ENCODE measurements around the gene SRSF9. TPM values are rescaled to one million over a fixed set of nuclear protein-coding genes. Genes with fewer than 3 reads are reported as not detected.

Gene SRSF9
- total and polyA plus RNA-seq, 2 of the 13 experiments (the other 11 are each of a cell fraction or from before 2014, with no cell fraction given): 125 to 144 TPM

GRCh38 chr12:120445911-120446843, 23.4 kb downstream of the SRSF9 start, which contains the start of the genes GATC and TRIAP1 (continued):
- TF ChIP-seq, protein P1, sequence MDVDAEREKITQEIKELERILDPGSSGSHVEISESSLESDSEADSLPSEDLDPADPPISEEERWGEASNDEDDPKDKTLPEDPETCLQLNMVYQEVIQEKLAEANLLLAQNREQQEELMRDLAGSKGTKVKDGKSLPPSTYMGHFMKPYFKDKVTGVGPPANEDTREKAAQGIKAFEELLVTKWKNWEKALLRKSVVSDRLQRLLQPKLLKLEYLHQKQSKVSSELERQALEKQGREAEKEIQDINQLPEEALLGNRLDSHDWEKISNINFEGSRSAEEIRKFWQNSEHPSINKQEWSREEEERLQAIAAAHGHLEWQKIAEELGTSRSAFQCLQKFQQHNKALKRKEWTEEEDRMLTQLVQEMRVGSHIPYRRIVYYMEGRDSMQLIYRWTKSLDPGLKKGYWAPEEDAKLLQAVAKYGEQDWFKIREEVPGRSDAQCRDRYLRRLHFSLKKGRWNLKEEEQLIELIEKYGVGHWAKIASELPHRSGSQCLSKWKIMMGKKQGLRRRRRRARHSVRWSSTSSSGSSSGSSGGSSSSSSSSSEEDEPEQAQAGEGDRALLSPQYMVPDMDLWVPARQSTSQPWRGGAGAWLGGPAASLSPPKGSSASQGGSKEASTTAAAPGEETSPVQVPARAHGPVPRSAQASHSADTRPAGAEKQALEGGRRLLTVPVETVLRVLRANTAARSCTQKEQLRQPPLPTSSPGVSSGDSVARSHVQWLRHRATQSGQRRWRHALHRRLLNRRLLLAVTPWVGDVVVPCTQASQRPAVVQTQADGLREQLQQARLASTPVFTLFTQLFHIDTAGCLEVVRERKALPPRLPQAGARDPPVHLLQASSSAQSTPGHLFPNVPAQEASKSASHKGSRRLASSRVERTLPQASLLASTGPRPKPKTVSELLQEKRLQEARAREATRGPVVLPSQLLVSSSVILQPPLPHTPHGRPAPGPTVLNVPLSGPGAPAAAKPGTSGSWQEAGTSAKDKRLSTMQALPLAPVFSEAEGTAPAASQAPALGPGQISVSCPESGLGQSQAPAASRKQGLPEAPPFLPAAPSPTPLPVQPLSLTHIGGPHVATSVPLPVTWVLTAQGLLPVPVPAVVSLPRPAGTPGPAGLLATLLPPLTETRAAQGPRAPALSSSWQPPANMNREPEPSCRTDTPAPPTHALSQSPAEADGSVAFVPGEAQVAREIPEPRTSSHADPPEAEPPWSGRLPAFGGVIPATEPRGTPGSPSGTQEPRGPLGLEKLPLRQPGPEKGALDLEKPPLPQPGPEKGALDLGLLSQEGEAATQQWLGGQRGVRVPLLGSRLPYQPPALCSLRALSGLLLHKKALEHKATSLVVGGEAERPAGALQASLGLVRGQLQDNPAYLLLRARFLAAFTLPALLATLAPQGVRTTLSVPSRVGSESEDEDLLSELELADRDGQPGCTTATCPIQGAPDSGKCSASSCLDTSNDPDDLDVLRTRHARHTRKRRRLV (CRISPR knock-in tag; IDR thresholded peaks at IDR 0.05): peak; percentile 91; the same call in 1 of the 2 replicates
- peak; percentile 53 for TF ChIP-seq MIER2 (CRISPR knock-in tag; IDR thresholded peaks at IDR 0.05)
- peak; percentile 76 for TF ChIP-seq XRCC5 (optimal IDR thresholded peaks at IDR 0.05; ENCODE audit: low read length)
- peak; percentile 99 for TF ChIP-seq RBFOX2 (IDR thresholded peaks at IDR 0.05; ENCODE audit: low read depth, low read length)
- peak; percentile 40; the same call in 1 of the 2 replicates for TF ChIP-seq ZNF138 (CRISPR knock-in tag; IDR thresholded peaks at IDR 0.05; ENCODE audit: low read depth)
- TF ChIP-seq HNF1A (IDR thresholded peaks at IDR 0.05; ENCODE audit: low read depth): no peak; the same call in 1 of the 2 replicates
- peak; percentile 84; the same call in 1 of the 2 replicates for TF ChIP-seq HNF1A (CRISPR knock-in tag; IDR thresholded peaks at IDR 0.05; ENCODE audit: borderline replicate concordance)
- TF ChIP-seq ZKSCAN1 (IDR thresholded peaks at IDR 0.05; ENCODE audit: low read length): peak; percentile 77; the same call in 1 of the 2 replicates
- TF ChIP-seq ZNF235 (CRISPR knock-in tag; IDR thresholded peaks at IDR 0.05; ENCODE audit: borderline replicate concordance): peak; percentile 79
- TF ChIP-seq, protein P2, sequence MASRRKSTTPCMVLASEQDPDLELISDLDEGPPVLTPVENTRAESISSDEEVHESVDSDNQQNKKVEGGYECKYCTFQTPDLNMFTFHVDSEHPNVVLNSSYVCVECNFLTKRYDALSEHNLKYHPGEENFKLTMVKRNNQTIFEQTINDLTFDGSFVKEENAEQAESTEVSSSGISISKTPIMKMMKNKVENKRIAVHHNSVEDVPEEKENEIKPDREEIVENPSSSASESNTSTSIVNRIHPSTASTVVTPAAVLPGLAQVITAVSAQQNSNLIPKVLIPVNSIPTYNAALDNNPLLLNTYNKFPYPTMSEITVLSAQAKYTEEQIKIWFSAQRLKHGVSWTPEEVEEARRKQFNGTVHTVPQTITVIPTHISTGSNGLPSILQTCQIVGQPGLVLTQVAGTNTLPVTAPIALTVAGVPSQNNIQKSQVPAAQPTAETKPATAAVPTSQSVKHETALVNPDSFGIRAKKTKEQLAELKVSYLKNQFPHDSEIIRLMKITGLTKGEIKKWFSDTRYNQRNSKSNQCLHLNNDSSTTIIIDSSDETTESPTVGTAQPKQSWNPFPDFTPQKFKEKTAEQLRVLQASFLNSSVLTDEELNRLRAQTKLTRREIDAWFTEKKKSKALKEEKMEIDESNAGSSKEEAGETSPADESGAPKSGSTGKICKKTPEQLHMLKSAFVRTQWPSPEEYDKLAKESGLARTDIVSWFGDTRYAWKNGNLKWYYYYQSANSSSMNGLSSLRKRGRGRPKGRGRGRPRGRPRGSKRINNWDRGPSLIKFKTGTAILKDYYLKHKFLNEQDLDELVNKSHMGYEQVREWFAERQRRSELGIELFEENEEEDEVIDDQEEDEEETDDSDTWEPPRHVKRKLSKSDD (CRISPR knock-in tag; IDR thresholded peaks at IDR 0.05; ENCODE audit: low read depth): peak; percentile 99
- TF ChIP-seq ZNF781 (CRISPR knock-in tag; IDR thresholded peaks at IDR 0.05; ENCODE audit: borderline replicate concordance, not compliant biosample characterization): peak; percentile 51
- 0 out of 2 replicates have a peak, but pooled peaks have one; percentile 38 for TF ChIP-seq ARID2 (CRISPR knock-in tag; IDR thresholded peaks at IDR 0.05; ENCODE audit: borderline replicate concordance)
- TF ChIP-seq, protein P3, sequence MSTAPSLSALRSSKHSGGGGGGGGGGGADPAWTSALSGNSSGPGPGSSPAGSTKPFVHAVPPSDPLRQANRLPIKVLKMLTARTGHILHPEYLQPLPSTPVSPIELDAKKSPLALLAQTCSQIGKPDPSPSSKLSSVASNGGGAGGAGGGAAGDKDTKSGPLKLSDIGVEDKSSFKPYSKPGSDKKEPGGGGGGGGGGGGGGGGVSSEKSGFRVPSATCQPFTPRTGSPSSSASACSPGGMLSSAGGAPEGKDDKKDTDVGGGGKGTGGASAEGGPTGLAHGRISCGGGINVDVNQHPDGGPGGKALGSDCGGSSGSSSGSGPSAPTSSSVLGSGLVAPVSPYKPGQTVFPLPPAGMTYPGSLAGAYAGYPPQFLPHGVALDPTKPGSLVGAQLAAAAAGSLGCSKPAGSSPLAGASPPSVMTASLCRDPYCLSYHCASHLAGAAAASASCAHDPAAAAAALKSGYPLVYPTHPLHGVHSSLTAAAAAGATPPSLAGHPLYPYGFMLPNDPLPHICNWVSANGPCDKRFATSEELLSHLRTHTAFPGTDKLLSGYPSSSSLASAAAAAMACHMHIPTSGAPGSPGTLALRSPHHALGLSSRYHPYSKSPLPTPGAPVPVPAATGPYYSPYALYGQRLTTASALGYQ (CRISPR knock-in tag; IDR thresholded peaks at IDR 0.05): no peak; the same call in 1 of the 2 replicates

All from HepG2 (cell line).